Choroid plexus epithelial cell (primary cell): ENCODE results near the gene CDHR2.

Experiments used
- DNase-seq: peaks from one replicate; pipeline ENCODE4 v3.0.0-alpha.2; 2010; ENCODE audit warnings: low read depth
- H3K4me3 ChIP-seq: 2 replicates; pipeline ENCODE4 v1.5.1; 2011; ENCODE audit warnings: low read depth, mild to moderate bottlenecking, control low read depth, low read length, moderate library complexity
- TF ChIP-seq, protein P1 (sequence below): conservative IDR thresholded peaks from 2 replicates; pipeline ENCODE4 v1.5.1; 2011; ENCODE audit warnings: low read depth, mild to moderate bottlenecking, control low read depth, inconsistent platforms, low read length, moderate library complexity

CDHR2 gene

DNA sequence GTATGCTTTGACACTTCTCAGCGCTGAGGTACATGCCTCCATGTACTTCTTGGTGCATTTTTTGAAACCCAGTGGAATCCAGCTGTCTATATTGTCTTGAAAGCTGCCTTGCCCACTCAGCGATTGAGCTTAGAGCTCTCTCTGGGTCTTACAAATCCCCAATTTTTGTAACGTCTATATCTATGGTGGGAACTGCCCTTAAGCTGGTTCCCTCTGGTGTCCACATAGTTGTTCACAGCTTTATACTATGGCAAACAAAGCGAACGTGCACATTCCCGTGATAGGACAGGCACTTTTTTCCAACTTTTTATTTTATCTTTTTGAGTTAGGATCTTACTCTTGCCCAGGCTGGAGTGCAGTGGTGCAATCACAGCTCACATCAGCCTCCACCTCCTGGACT lies 20.9 kb downstream of the CDHR2 start:
- no peak overlapping the region for H3K4me3 ChIP-seq
- DNase-seq, result peak; percentile 68
- TF ChIP-seq, protein P1, sequence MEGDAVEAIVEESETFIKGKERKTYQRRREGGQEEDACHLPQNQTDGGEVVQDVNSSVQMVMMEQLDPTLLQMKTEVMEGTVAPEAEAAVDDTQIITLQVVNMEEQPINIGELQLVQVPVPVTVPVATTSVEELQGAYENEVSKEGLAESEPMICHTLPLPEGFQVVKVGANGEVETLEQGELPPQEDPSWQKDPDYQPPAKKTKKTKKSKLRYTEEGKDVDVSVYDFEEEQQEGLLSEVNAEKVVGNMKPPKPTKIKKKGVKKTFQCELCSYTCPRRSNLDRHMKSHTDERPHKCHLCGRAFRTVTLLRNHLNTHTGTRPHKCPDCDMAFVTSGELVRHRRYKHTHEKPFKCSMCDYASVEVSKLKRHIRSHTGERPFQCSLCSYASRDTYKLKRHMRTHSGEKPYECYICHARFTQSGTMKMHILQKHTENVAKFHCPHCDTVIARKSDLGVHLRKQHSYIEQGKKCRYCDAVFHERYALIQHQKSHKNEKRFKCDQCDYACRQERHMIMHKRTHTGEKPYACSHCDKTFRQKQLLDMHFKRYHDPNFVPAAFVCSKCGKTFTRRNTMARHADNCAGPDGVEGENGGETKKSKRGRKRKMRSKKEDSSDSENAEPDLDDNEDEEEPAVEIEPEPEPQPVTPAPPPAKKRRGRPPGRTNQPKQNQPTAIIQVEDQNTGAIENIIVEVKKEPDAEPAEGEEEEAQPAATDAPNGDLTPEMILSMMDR, result peak; percentile 54

DNA sequence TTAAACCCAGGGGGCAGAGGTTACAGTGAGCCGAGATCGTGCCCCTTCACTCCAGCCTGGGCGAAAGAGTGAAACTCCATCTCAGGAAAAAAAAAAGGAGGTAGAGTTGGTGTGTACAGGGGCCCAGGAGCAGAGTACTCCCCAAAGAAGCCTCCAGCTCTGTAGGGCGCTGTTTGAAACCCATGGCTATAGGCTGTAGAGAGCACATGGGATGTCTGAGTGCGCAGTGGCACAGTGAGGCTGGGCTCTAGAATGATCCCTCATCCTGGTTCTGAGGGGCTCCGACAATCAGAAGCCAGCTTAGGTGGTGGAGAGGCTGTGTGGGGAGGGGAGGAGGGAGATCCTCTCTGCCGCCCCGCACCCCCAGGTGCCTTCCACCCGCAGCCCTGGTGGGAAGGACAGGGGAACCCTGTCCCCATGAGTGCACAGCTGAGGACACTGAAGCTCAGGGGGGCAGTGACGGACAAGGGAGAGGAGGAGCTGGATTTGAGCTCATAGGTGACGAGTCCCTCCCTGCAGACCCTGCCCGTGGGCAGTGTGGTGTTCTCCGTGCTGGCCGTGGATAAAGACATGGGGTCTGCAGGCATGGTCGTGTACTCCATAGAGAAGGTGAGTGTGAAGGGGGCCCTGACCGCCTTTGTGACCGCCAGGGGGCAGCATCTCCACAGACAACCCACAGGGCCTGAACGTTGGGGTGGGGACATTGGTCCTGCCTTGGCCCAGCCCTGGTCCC lies 24.6 kb downstream of the CDHR2 start:
- peak; percentile 51 for DNase-seq
- H3K4me3 ChIP-seq, result no peak overlapping the region
- TF ChIP-seq, protein P1, result peak; percentile 87

DNA sequence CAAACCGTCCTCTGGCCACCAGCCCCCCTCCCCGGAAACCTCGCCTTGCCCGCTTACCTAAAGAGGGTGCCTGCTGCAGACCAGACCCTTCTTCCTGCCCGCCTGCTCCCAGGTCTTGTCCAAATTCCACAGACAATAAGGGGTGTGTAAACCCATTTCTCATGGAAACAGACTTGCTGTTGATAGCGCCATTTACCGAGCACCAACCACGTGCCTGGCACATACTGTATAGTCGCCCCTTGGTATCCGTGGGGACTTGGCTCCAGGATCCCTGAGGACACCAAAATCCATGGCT lies 25.1 kb downstream of the CDHR2 start:
- DNase-seq, result no peak
- H3K4me3 ChIP-seq, result no peak overlapping the region
- TF ChIP-seq, protein P1, result no peak

GRCh38 chr5:176575066-176575465 lies 25.9 kb downstream of the CDHR2 start:
- no peak for DNase-seq
- H3K4me3 ChIP-seq, result no peak overlapping the region
- TF ChIP-seq, protein P1, result no peak

DNA sequence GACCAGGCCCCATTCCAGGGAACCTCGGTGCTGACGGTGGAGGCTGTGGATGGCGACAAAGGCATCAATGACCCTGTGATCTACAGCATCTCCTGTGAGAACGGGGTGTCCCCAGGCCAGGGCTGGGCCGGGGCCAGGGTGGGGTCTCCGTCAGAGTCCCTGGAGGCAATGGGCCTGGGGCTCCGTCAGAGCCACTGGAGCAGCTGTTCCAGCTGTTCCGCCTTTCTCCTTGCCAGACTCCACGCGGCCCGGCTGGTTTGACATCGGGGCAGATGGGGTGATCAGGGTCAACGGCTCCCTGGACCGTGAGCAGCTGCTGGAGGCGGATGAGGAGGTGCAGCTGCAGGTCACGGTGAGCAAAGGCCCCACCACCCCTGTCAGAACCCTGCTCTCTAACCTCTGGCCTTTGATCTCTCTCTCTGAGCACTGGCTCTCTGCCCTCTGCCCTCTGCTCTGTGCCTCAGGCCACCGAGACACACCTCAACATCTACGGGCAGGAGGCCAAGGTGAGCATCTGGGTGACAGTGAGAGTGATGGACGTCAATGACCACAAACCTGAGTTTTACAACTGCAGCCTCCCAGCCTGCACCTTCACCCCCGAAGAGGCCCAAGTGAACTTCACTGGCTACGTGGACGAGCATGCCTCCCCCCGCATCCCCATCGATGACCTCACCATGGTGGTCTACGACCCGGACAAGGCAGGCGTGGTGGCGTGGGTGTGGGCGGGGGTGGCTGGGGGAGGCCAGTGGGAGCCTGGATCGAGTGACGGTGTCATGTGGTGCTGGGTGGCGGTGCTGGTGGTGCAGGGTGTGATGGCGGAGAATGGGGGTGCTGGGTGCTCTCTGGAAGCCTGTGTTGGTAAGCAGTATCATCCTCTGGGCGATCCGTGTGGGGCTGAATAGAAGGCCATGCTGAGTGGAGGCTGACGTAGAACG lies 26.6 kb downstream of the CDHR2 start:
- no peak for DNase-seq
- TF ChIP-seq, protein P1, result no peak

GRCh38 chr5:176577312-176578176 lies 28.4 kb downstream of the CDHR2 start:
- H3K4me3 ChIP-seq, result no peak overlapping the region
- TF ChIP-seq, protein P1, result no peak
- no peak for DNase-seq

More for the DNA sequence above, 26.6 kb downstream of the CDHR2 start:
- H3K4me3 ChIP-seq, result no peak overlapping the region
